K562 (cell line): ENCODE results near the gene CACNA1I. TPM values are rescaled to one million over a fixed set of nuclear protein-coding genes. Genes with fewer than 3 reads are reported as not detected.
A peak's percentile ranks its signal among the peaks of the same experiment; 100 is the strongest.

ENCODE experiments used
- ATAC-seq: fragments of 200-7000 bp; cut with Tn5 transposase; 3 replicates; pipeline ENCODE4 v1.9.1; 2020; ENCODE audit warnings: moderate library complexity
- BruUV-seq: library from RNA; stranded (reverse); fragments of 400-500 nt; replicated peaks from 2 replicates; lab custom pipeline; 2021; lab: Mats Ljungman, UMichigan
- CTCF ChIA-PET: fragments of 300-600 bp; formaldehyde crosslinking; extraction: SDS; loops from one replicate; lab custom pipeline; 2021; ENCODE audit warnings: low intra/inter-chr PET ratio; lab: Yijun Ruan, JAX
- POLR2A ChIA-PET: fragments of 300-600, 350-650 bp; sonication (Branson Sonifier 250); formaldehyde crosslinking; extraction: SDS; loops from one replicate; lab custom pipeline; 2021; ENCODE audit warnings: antibody characterized with exemption, inconsistent platforms; lab: Yijun Ruan, JAX
- DNase-seq, 4 experiments: peaks; one replicate each; pipeline versions ENCODE4 v3.0.0 to v3.0.0-alpha.2; 2011 to 2018; ENCODE audit warnings: low spot score in 3 of 4, mixed read lengths in 3 of 4; ENCODE audit errors: extremely low read depth in 1 of 4
- FAIRE-seq: peaks from 2 replicates; lab custom pipeline; 2011; peaks lifted over from hg19 to GRCh38; lab: Jason Lieb, UNC
- H2AFZ ChIP-seq: 2 replicates; pipeline ENCODE4 v1.6.0; 2011; ENCODE audit warnings: low read depth, low read length, control low read depth, inconsistent platforms
- H3K27ac ChIP-seq: fragments of 200-600 bp; 3 replicates; pipeline ENCODE4 v1.8.0; 2011; ENCODE audit warnings: low read depth, mild to moderate bottlenecking, control low read depth, inconsistent platforms, low read length, moderate library complexity, mixed read lengths; ENCODE audit errors: extremely low read depth
- H3K27me3 ChIP-seq, 2 experiments: fragments of 300-600 bp in 1 of 2; 2 replicates in 1 of 2; 3 replicates in 1 of 2; pipeline versions ENCODE4 v1.6.0 to v1.8.0; 2011; ENCODE audit warnings: inconsistent platforms in 2 of 2, low read length in 2 of 2, mild to moderate bottlenecking in 1 of 2, mixed read lengths in 1 of 2, moderate library complexity in 1 of 2; ENCODE audit not compliant: control insufficient read depth in 2 of 2, insufficient read depth in 2 of 2
- H3K36me3 ChIP-seq: fragments of 300-600 bp; 3 replicates; pipeline ENCODE4 v1.8.0; 2011; ENCODE audit warnings: mild to moderate bottlenecking, low read length, inconsistent platforms; ENCODE audit not compliant: control insufficient read depth, insufficient read depth
- H3K4me1 ChIP-seq, 2 experiments: fragments of 200-600 bp in 1 of 2; replicated peaks in 1 of 2; 2 replicates in 1 of 2; 3 replicates in 1 of 2; pipeline versions ENCODE4 v1.5.1 to v1.8.0; 2011; ENCODE audit warnings: inconsistent platforms in 2 of 2, low read length in 2 of 2, mild to moderate bottlenecking in 1 of 2, mixed read lengths in 1 of 2, moderate library complexity in 1 of 2; ENCODE audit not compliant: control insufficient read depth in 2 of 2, insufficient read depth in 2 of 2
- H3K4me2 ChIP-seq: 2 replicates; pipeline ENCODE4 v1.6.1; 2011; ENCODE audit warnings: low read length, control low read depth, inconsistent platforms, mixed read lengths; ENCODE audit not compliant: insufficient read depth
- H3K4me3 ChIP-seq: fragments of 200-600 bp; sonication (generic), shearing (Covaris generic); 2 replicates; pipeline ENCODE4 v1.5.1; 2016; ENCODE audit warnings: control low read depth, inconsistent platforms
- H3K79me2 ChIP-seq: fragments of 200-600 bp; 3 replicates; pipeline ENCODE4 v1.8.0; 2011; ENCODE audit warnings: low read length, inconsistent platforms; ENCODE audit not compliant: control insufficient read depth, insufficient read depth
- H3K9ac ChIP-seq, 2 experiments: 2 replicates each; pipeline versions ENCODE4 v1.6.0 to v1.6.1; 2011; ENCODE audit warnings: low read depth in 2 of 2, low read length in 2 of 2, control low read depth in 1 of 2, inconsistent platforms in 1 of 2, mild to moderate bottlenecking in 1 of 2, mixed read lengths in 1 of 2; ENCODE audit not compliant: insufficient read depth in 1 of 2
- H3K9me1 ChIP-seq: one replicate; pipeline ENCODE4 v1.6.0; 2011; ENCODE audit warnings: inconsistent platforms, mild to moderate bottlenecking, low read length, moderate library complexity; ENCODE audit not compliant: control insufficient read depth, insufficient read depth
- H3K9me3 ChIP-seq: replicated peaks from 2 replicates; pipeline ENCODE4 v1.5.1; 2011; ENCODE audit warnings: low read depth, low read length, inconsistent platforms; ENCODE audit not compliant: control insufficient read depth, insufficient read depth
- H4K20me1 ChIP-seq: replicated peaks from 2 replicates; pipeline ENCODE4 v1.6.1; 2011; ENCODE audit warnings: low read length, inconsistent platforms, mixed read lengths; ENCODE audit not compliant: control insufficient read depth, insufficient read depth
- CHD7 ChIP-seq: fragments of 200-600 bp; sonication (generic); IDR thresholded peaks from one replicate; pipeline ENCODE4 v1.6.1; 2012; ENCODE audit warnings: mild to moderate bottlenecking, low read depth, low read length, inconsistent platforms
- EHMT2 ChIP-seq: fragments of 450-650 bp; IDR thresholded peaks from 2 replicates; pipeline ENCODE4 v1.6.1; 2018; ENCODE audit warnings: antibody characterized with exemption
- ZNF584 ChIP-seq: fragments of 200-800 bp; sonication (Bioruptor generic); IDR thresholded peaks from 2 replicates; pipeline ENCODE4 v1.6.1; 2016; ENCODE audit warnings: low read depth, mild to moderate bottlenecking, missing genetic modification characterization, missing compliant biosample characterization
- WGBS: fragments of 100-300 bp; shearing (Covaris generic); methylation state at CpG from one replicate; pipeline ENCODE4 v1.1.6; 2016; ENCODE audit warnings: low coverage, mixed read lengths; ENCODE audit not compliant: insufficient coverage; ENCODE audit errors: missing lambda C conversion rate; 5-methylcytosine and 5-hydroxymethylcytosine counted together
- in situ Hi-C: fragments of 300-500 bp; cut with MboI; formaldehyde crosslinking; loops from 4 replicates; pipeline ENCODE4 v1.15.0; 2018; ENCODE audit warnings: inconsistent platforms, mixed read lengths
- intact Hi-C: fragments of 100-400 bp; cut with micrococcal nuclease; formaldehyde crosslinking; loops from 2 replicates; pipeline ENCODE4 v1.14.2; 2022
- polyA plus RNA-seq, 8 experiments: library from polyadenylated mRNA; depleted of rRNA in 4 of 8; stranded (reverse) in 5 of 8; unstranded in 3 of 8; fragments of >200 nt; fragmentation: Nextera tagmentation in 2 of 8; fragmentation: Illumina TruSeq in 1 of 8; extraction: Ambion mirVana in 2 of 8; extraction: Trizol in 1 of 8; gene quantifications; 2 replicates each; pipeline versions ENCODE4 v1.2.1 to v1.2.3, GENCODE V29; 2011 to 2014; ENCODE audit warnings: inconsistent platforms in 1 of 8, missing spikeins in 1 of 8
- total RNA-seq, 7 experiments: library from RNA; depleted of rRNA in 6 of 7; stranded (reverse); fragments of >200 nt in 6 of 7; fragmentation: Illumina TruSeq in 2 of 7; extraction: Trizol in 2 of 7; gene quantifications; 2 replicates each; pipeline versions ENCODE4 v1.2.1 to v1.2.3, GENCODE V29; 2011 to 2021; ENCODE audit warnings: low replicate concordance in 1 of 7

CACNA1I gene
- total and polyA plus RNA-seq, 9 of the 15 experiments (the other 6 are each of a cell fraction or from before 2014, with no cell fraction given): 0.01 to 0.79 (median 0.32) TPM; not detected in 1

- Histone ChIP-seq H3K9ac (no peak overlapping the region), H3K27me3 (no peaks in the 10 kb centered on the region), H3K4me3 (no peak overlapping the region), H3K9me1 (no peaks in the 10 kb centered on the region), H4K20me1 (no peaks in the 10 kb centered on the region), H3K4me2 (no peak overlapping the region), H3K36me3 (no peaks in the 10 kb centered on the region), H3K79me2 (no peaks in the 10 kb centered on the region), H2AFZ (no peak overlapping the region), H3K4me1 (peaks cover 0 to 21% of the 10 kb centered on the region in 2 experiments; a peak in 3 of 5 replicates)
- no peak for FAIRE-seq
- ChIA-PET CTCF (no interaction called here), POLR2A (no interaction called here)
- DNase-seq: no peak
- WGBS: 37% methylated on average over 2 of the region's 5 CpGs
- intact Hi-C loops: no loop called here
- no peak for ATAC-seq
- in situ Hi-C loops: no loop called here
- BruUV-seq: no TSS peak
- no peak for TF ChIP-seq ZNF584
- 0 out of 2 replicates have a peak, but pooled peaks have one; percentile 59 for TF ChIP-seq EHMT2
- TF ChIP-seq CHD7: no peak
- TF ChIP-seq, all 486 proteins: peak for 1
- Histone ChIP-seq H3K9me3 (no peaks in the 10 kb centered on the region), H3K27ac (no peak overlapping the region)
Measured at GRCh38 chr22:39565414-39565944, 5.1 kb upstream of the CACNA1I start.
